GM19043 (cell line): Measurements from ENCODE around the gene RDH13.
"Not testable (repeated sequence)": the region's sequence is repeated elsewhere in the genome, so short reads cannot be mapped to it uniquely, and the experiment has no call there.

ENCODE experiments used
- ATAC-seq: cut with Tn5 transposase; IDR thresholded peaks from one replicate; pipeline ENCODE4 v1.9.1; 2021; ENCODE audit warnings: low read depth; ENCODE audit not compliant: unreplicated experiment

The RDH13 gene

DNA sequence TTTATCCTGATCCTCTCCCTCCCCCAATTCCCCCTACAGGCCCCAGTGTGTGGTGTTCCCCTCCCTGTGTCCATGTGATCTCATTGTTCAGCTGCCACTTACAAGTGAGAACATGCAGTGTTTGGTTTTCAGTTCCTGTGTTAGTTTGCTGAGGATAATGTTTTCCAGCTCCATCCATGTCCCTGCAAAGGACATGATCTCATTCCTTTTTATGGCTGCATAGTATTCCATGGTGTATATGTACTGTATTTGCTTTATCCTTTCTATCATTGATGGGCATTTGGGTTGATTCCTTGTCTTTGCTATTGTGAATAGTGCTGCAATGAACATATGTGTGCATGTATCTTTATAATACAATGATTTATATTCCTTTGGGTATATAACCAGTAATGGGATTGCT, 42.6 kb downstream of the RDH13 start:
- ATAC-seq, result not testable (repeated sequence)

DNA sequence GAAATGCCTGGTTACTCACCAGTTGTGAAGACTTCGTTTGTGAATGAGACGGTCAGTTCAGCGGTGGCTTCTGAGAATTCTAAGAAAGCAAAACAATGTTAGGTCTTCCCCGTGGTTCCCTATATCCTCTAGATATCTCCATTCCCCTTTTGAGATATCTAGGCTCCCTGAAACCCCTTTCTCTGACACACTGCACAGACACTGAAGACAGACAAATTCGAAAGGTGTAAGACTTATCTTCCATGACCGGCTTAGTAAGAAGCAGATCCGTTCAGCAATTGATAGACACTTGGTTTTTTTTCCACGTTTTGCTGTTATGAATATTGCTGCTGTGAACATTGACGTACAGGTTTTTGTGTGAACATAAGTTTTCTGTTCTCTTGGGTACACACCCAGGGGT, 44.3 kb downstream of the RDH13 start:
- ATAC-seq, result no peak

DNA sequence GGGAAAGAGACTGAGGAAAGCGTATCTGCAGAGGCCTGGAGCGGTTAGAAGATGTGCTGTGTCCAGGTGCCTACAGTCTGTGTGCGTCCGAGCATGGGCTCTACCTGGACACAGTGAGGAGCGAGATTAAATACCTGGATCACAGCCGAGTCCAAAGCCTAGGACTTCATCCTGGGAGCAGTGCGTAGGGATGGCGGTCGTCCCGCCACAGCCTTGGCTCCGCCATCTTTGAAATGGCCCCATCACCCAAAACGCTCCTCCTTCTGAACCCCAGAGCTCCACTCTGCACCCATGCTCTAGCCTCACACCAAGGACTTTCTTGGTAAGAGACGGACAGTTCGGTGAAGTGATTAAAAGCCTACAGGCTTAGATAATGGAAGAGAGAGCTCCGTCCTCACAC, 44.7 kb downstream of the RDH13 start:
- ATAC-seq, result no peak

DNA sequence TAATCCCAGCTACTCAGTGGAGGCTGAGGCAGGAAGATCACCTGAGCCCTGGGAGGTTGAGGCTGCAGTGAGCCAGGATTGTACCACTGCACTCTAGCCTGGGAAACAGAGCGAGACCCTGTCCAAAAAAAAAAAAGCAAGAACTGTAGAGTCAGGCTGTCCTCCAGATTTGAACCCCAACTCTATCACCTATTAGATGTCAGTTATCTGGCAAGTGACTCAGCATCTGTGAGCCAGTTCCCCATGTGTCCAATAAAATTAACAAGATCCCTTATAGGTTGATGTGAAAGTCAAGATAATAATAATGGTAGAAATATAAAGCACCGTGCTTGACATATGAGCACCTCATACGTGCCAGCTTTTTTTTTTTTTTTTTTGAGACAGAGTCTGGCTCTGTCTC, 46.9 kb downstream of the RDH13 start:
- no peak for ATAC-seq

DNA sequence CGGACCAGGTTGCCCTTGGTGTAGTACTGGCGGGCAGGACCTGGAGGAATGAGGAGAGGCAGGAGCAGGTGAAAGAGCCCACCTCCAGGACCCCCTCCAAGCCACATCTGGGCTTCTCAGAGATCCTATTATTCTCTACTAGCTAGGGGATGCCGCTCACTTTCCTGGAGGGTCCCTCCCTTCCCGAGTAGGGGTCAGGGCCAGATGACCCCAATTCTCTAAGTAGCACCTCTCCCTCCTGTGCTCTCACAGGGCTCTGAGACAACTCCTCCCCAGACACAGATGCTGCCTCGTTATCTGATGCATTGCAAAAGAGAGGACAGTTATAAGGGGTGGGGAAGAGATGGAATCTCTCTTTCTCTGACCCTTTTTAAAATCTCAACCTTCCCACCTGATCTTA, 47.8 kb downstream of the RDH13 start:
- ATAC-seq, result no peak

DNA sequence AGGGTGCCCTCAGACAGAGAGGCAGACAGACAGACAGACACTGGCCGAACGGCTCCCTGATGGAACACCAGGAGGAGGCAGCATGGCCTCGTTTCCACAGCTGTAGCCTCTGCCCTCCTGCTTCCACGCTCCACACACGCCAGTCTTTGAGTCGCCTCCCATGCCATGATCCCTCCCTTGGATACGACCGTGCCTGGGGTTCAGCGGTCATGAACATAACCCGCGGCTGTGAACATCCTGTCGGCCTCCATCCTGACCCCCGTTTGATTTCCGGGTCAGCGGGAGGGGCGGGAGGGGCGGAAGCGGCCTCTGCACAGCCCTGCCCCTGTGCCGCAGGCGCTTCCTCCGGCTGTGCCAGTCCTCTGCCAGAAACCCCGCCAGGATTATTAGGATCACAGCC, 48.2 kb downstream of the RDH13 start:
- no peak for ATAC-seq

DNA sequence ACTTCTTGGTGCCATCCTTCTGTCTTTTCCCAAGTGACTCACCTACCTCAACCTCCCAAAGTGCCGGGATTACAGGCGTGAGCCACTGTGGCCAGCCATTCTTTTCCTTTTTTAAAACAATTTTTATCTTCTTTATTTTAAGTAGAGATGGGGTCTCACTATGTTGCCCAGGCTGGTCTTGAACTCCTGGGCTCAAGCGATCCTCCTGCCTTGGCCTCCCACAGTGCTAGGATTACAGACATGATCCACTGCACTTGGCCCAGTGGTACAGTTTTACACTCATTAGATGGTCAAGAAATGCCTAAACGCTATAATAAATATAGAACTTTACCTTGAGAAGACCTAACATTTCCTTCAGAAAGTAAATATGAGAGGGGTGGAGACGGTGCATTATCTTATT, 49.4 kb downstream of the RDH13 start:
- no peak for ATAC-seq

DNA sequence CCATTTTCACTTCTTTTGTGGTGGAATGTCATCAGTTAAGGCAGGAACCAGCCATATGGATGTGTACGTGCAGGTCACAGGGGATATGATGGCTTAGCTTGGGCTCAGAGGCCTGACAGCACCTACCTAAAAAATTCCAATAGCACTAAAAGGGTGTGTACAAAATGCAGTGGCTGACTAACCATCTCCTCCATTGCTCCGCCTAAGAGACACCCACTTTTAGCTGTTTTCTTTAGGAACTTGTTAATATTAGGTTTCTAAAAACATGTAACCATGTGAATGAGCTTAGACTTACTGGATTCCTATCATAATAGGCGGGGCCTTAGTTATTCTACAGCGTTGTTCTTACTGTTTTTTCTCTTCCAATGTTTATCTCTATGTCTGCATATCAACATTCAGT, 50.6 kb downstream of the RDH13 start:
- no peak for ATAC-seq

DNA sequence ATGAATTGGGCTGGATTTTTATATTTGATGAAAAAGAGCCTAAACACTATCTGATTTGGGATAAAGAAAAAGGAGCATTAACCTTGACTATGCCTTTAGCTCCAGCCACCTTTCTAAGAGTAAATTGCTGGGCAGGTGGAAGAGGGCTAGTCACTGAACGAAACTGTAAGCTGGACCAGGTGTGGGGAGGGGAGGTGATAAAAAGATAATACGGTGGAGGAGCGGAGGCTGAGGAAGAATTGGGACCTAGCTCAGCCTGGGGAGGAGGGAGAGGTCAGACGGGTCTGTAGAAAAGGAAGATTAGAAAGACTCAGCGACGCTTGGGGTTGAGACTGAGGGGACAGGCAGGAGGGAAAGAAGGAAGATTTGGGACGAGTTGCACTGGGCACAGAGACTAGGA, 52.4 kb downstream of the RDH13 start:
- ATAC-seq, result not testable (repeated sequence)

DNA sequence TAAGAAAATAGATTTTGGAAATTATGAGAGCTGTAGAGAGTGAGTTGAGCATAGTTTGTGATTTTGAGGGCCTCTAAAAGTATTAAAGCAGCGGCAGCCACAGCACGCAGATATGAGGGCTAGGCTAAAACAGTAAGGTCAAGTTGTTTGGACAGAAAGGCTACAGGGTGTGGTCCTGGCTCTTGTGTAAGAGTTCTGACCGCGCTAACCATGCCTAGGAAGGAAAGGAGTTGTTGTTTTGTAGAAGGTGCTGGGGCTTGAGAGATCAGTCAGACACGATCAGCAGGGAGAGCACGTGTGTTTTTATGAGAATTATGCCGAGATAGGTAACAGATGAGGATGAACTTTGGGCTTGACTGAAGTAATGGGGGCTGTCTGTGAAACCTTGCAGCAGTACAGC, 54.2 kb downstream of the RDH13 start:
- not testable (repeated sequence) for ATAC-seq

DNA sequence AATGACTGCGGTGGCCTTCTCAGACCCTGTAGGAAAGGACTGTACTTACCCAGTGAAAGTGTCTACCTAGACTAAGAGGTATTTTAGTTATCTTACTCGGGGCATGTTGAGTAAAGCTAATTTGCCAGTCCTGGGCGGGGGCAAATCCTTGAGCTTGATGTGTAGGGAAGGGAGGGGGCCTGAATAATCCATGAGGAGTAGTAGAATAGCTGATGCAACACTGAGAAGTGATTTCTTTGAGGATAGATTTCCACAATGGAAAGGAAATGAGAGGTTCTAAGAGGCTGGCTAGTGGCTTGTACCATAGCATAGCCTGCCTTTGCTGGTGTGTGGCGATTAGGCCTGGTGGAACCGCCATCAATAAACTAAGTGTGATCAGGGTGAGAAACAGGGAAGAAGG, 54.8 kb downstream of the RDH13 start:
- not testable (repeated sequence) for ATAC-seq

DNA sequence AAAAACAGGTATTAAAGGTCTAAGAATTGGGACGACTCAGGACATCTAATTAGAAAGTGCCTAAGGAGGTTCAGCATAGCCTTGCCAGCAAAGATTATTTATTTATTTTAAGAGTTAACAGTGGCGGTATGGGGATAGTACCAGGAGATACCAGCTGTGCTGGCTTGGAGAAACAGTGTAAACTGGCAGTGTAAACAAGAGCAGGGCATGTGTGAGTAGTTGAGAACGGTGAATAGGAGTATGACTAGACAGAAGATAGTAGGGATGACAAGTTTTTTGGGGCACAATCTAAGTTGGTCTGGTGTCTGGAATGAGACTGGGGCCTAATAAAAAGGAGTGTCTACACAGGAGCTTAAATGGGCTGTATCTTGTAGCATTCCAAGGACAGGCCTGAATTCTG, 55.4 kb downstream of the RDH13 start:
- not testable (repeated sequence) for ATAC-seq

DNA sequence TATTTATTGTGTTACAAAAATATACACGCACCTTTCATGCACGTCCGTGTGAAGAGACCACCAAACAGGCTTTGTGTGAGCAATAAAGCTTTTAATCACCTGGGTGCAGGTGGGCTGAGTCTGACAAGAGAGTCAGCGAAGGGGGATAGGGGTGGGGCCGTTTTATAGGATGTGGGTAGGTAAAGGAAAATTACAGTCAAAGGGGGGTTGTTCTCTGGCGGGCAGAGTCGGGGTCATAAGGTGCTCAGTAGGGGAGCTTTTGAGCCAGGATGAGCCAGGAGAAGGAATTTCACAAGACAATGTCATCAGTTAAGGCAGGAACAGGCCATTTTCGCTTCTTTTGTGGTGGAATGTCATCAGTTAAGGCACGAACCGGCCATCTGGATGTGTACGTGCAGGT, 56.2 kb downstream of the RDH13 start:
- not testable (repeated sequence) for ATAC-seq

DNA sequence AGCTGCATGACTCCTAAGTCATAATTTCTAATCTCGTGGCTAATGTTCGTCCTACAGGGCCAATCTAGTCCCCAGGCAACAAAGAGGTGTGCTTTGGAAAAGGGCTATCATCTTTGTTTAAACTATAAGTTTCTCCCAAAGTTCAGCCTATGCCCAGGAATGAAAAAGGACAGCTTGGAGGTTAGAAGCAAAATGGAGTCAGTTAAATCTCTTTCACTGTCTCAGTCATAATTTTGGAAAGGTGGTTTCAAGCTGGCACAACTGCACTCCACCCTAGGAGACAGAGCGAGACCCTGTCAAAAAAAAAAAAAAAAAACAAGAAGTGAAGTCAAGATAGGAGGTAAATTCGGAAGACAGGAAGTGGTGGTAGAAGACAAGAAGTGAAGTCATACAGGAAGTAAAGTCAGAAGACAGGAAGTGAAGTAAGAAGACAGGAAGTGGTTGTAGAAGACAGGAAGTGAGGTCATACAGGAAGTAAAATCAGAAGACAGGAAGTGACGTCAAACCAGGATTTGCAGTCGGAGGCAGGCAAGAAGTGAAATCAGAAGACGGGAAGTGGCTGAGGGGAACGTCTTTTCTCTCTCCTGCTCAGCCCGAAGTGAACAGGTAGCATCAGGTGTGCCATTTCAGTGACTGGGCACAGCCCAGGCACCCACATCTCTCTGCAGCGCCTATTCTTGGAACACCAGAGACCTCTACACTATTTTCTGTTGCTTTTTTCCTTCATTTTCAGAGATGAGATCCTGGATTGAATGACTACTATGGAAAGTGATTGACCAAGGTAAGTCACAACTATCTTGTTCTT, 57.1 kb downstream of the RDH13 start:
- no peak for ATAC-seq

DNA sequence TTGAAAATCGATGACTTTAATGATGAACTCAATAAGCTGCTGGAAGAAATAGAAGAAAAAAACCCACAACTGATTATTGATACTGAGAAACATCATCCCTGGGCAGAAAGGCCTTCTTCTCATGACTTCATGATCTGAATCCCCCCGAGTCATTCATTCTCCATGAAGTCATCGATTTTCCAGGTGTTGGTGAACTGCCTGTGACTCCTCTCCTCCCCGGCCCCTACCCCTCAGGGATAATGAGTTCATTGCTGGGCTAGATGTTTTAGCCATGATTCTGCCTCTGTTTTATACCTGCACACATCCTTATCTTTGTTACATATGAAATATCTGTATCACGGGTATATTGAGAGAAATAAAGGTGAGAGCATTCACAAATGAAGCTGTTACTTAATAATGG, 62.2 kb downstream of the RDH13 start:
- ATAC-seq, result no peak

DNA sequence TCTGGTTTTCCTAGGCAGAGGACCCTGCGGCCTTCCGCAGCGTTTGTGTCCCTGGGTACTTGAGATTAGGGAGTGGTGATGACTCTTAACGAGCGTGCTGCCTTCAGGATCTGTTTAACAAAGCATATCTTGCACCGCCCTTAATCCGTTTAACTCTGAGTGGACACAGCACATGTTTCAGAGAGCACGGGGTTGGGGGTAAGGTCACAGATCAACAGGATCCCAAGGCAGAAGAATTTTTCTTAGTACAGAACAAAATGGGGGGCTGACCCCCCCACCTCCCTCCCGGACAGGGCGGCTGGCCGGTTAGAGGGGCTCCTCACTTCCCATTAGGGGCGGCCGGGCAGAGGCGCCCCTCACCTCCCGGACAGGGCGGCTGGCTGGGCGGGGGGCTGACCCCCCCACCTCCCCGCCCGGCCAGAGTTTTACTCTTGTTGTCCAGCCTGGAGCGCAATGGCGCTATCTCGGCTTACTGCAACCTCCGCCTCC, 64.2 kb downstream of the RDH13 start:
- ATAC-seq, result not testable (repeated sequence)

DNA sequence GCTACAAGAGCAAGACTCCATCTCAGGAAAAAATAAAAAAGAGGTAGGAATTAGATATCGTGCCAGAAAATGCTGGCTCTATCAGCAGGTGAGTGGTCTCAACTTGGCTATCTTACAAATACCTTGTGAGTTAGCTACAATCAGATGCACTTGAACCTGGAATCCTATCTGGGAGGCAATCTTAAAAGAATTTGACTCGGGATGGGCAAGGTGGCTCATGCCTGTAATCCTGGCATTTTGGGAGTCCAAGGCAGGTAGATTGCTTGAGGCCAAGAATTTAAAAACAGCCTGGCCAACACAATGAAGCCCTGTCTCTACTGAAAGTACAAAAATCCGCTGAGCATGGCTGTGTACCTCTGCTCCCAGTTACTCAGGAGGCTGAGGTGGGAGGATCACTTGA, 67.4 kb downstream of the RDH13 start:
- ATAC-seq, result no peak
